NCI-H446 (cell line): ENCODE measurements around the gene VLDLR.

Experiments
- DNase-seq, 2 experiments: peaks; one replicate each; lab custom pipeline; 2025; lab: John Stamatoyannopoulos, UW

Gene VLDLR

GRCh38 chr9:2621722-2622460 lies at the start of gene VLDLR:
Gene VLDLR, plus strand, starts transcription at chr9:2621787. Its CDS starts 403 bp downstream, at chr9:2622190.
- DNase-seq, result peak; percentile 55 to 78

- DNase-seq, result no peak
Measured at GRCh38 chr9:2574203-2574602, 47.4 kb upstream of the VLDLR start.

GRCh38 chr9:2576631-2577030 lies 45.0 kb upstream of the VLDLR start:
- DNase-seq, result peak in 1 of 2 experiments; percentile 37

GRCh38 chr9:2583308-2584013 lies 38.1 kb upstream of the VLDLR start:
- DNase-seq, result no peak

GRCh38 chr9:2591967-2592366 lies 29.6 kb upstream of the VLDLR start:
- no peak for DNase-seq

GRCh38 chr9:2593744-2594143 lies 27.8 kb upstream of the VLDLR start:
- no peak for DNase-seq

GRCh38 chr9:2595973-2596372 lies 25.6 kb upstream of the VLDLR start:
- no peak for DNase-seq

GRCh38 chr9:2597483-2597882 lies 24.1 kb upstream of the VLDLR start:
- no peak for DNase-seq

- DNase-seq, result no peak
Measured at GRCh38 chr9:2599896-2600295, 21.7 kb upstream of the VLDLR start.

GRCh38 chr9:2600307-2600706 lies 21.3 kb upstream of the VLDLR start:
- DNase-seq, result no peak

GRCh38 chr9:2601785-2602378 lies 19.7 kb upstream of the VLDLR start:
- DNase-seq, result no peak

GRCh38 chr9:2602704-2603116 lies 18.9 kb upstream of the VLDLR start:
- DNase-seq, result peak in 1 of 2 experiments; percentile 37

- no peak for DNase-seq
Measured at GRCh38 chr9:2603621-2604020, 18.0 kb upstream of the VLDLR start.

GRCh38 chr9:2605246-2605645 lies 16.3 kb upstream of the VLDLR start:
- DNase-seq, result no peak

GRCh38 chr9:2608276-2608675 lies 13.3 kb upstream of the VLDLR start:
- DNase-seq, result no peak

- no peak for DNase-seq
Measured at GRCh38 chr9:2610985-2611384, 10.6 kb upstream of the VLDLR start.

- no peak for DNase-seq
Measured at GRCh38 chr9:2611961-2612360, 9.6 kb upstream of the VLDLR start.

- DNase-seq, result peak; percentile 39 to 76
Measured at GRCh38 chr9:2613730-2614271, 7.8 kb upstream of the VLDLR start.

- no peak for DNase-seq
Measured at GRCh38 chr9:2615497-2615896, 6.1 kb upstream of the VLDLR start.

GRCh38 chr9:2616692-2617377 lies 4.8 kb upstream of the VLDLR start:
- DNase-seq, result no peak

- DNase-seq, result no peak
Measured at GRCh38 chr9:2618289-2618688, 3.3 kb upstream of the VLDLR start.
